HEK293 (cell line): ENCODE measurements around the gene ASF1B.
A peak's percentile ranks its signal among the peaks of the same experiment; 100 is the strongest.

Experiments used
- EGR2 ChIP-seq: fragments of 450-650 bp; formaldehyde crosslinking; IDR thresholded peaks from 2 replicates; pipeline ENCODE4 v1.5.1; 2016; ENCODE audit warnings: low read depth, missing biosample characterization, missing genetic modification characterization
- GLIS2 ChIP-seq: fragments of 450-650 bp; formaldehyde crosslinking; IDR thresholded peaks from 2 replicates; pipeline ENCODE4 v1.5.1; 2016; ENCODE audit warnings: missing biosample characterization, missing genetic modification characterization
- KLF8 ChIP-seq: fragments of 450-650 bp; formaldehyde crosslinking; IDR thresholded peaks from 2 replicates; pipeline ENCODE4 v1.5.1; 2016; ENCODE audit warnings: missing biosample characterization, missing genetic modification characterization
- SP2 ChIP-seq: fragments of 450-650 bp; formaldehyde crosslinking; IDR thresholded peaks from 2 replicates; pipeline ENCODE4 v1.5.1; 2016; ENCODE audit warnings: missing biosample characterization, missing genetic modification characterization
- ZBTB20 ChIP-seq: fragments of 450-650 bp; formaldehyde crosslinking; IDR thresholded peaks from 2 replicates; pipeline ENCODE4 v1.5.1; 2016; ENCODE audit warnings: missing biosample characterization, missing genetic modification characterization
- ZFHX2 ChIP-seq: fragments of 450-650 bp; formaldehyde crosslinking; conservative IDR thresholded peaks from 2 replicates; pipeline ENCODE4 v1.5.1; 2016; ENCODE audit warnings: missing biosample characterization, missing genetic modification characterization
- ZNF169 ChIP-seq: fragments of 450-650 bp; formaldehyde crosslinking; IDR thresholded peaks from 2 replicates; pipeline ENCODE4 v1.5.1; 2016; ENCODE audit warnings: missing biosample characterization, missing genetic modification characterization
- ZNF248 ChIP-seq: fragments of 450-650 bp; formaldehyde crosslinking; IDR thresholded peaks from 2 replicates; pipeline ENCODE4 v1.5.1; 2017; ENCODE audit warnings: missing biosample characterization, missing genetic modification characterization
- ZNF510 ChIP-seq: fragments of 450-650 bp; formaldehyde crosslinking; IDR thresholded peaks from 2 replicates; pipeline ENCODE4 v1.5.1; 2018; ENCODE audit warnings: mild to moderate bottlenecking, missing genetic modification characterization, missing biosample characterization; ENCODE audit not compliant: insufficient replicate concordance
- ZNF544 ChIP-seq: fragments of 450-650 bp; formaldehyde crosslinking; IDR thresholded peaks from 2 replicates; pipeline ENCODE4 v1.5.0; 2017; ENCODE audit warnings: missing biosample characterization, missing genetic modification characterization
- ZNF701 ChIP-seq: fragments of 450-650 bp; formaldehyde crosslinking; IDR thresholded peaks from 2 replicates; pipeline ENCODE4 v1.5.1; 2016; ENCODE audit warnings: missing biosample characterization, missing genetic modification characterization
- TF ChIP-seq, protein P1 (sequence below): fragments of 450-650 bp; formaldehyde crosslinking; IDR thresholded peaks from 2 replicates; pipeline ENCODE4 v1.5.1; 2016; ENCODE audit warnings: missing biosample characterization, missing genetic modification characterization
- TF ChIP-seq, protein P2 (sequence below): fragments of 450-650 bp; formaldehyde crosslinking; IDR thresholded peaks from 2 replicates; pipeline ENCODE4 v1.5.1; 2016; ENCODE audit warnings: missing biosample characterization, missing genetic modification characterization
- TF ChIP-seq, protein P3 (sequence below): fragments of 450-650 bp; formaldehyde crosslinking; IDR thresholded peaks from 2 replicates; pipeline ENCODE4 v1.5.1; 2016; ENCODE audit warnings: missing biosample characterization, missing genetic modification characterization
- TF ChIP-seq, protein P4 (sequence below): fragments of 450-650 bp; formaldehyde crosslinking; IDR thresholded peaks from 2 replicates; pipeline ENCODE4 v1.5.1; 2016; ENCODE audit warnings: missing biosample characterization, missing genetic modification characterization
- TF ChIP-seq, protein P5 (sequence below): fragments of 450-650 bp; formaldehyde crosslinking; IDR thresholded peaks from 2 replicates; pipeline ENCODE4 v1.5.1; 2016; ENCODE audit warnings: missing biosample characterization, missing genetic modification characterization
- TF ChIP-seq, protein P6 (sequence below): fragments of 450-650 bp; formaldehyde crosslinking; IDR thresholded peaks from 2 replicates; pipeline ENCODE4 v1.5.1; 2016; ENCODE audit warnings: missing biosample characterization, missing genetic modification characterization
- TF ChIP-seq, protein P7 (sequence below): fragments of 450-650 bp; formaldehyde crosslinking; IDR thresholded peaks from 2 replicates; pipeline ENCODE4 v1.5.1; 2016; ENCODE audit warnings: missing biosample characterization, missing genetic modification characterization
- TF ChIP-seq, protein P8 (sequence below): fragments of 450-650 bp; formaldehyde crosslinking; IDR thresholded peaks from 2 replicates; pipeline ENCODE4 v1.5.1; 2016; ENCODE audit warnings: missing biosample characterization, missing genetic modification characterization

ASF1B gene

DNA sequence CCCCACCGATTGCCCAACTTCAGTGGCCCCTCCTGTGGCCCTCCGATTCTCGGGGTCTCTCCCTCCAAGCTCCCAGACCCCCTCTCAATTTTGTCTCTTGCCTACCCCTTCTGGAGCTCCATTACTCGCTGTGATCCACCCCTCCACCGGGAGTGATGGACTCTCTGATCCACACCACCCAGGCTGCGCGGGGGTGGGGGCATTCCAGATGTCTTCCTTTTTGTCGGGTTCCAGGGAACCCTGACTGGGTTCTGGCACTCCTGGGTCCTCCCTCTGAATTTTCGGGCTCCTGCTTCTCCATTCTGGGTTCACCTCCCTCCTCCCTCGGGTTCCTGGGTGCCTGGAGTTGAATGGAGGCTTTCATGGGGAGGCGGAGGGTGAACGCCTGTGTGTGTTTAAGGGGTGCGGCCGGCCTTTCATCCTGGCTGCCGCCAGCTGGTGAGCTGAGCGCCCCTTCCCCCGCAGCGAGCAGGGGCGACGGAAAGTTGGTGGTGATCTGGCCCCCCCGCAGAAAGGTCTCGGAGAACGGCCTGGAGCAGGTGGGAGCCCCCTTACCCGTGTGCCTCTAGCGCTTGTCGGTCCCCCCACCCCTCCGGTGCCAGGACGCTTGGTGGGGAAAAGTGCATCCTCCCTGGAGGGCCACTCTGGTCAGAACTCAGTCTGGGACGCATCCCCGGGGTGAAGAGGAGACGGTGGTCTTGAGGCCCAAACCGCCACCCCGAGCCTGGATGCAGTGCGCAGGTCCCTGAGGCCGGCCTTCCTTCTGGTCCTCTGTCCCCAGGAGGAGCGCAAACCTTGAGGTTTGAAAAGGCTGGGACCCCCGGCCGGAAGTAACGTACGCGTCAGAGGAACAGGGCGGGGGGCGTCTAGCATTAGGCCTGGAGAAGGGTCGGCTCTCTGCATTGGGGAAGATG is 62.2 kb downstream of the ASF1B start (continued):
- TF ChIP-seq ZNF169 (tag by site-specific recombination) (no peak), ZNF248 (tag by site-specific recombination) (no peak), EGR2 (tag by site-specific recombination) (no peak), ZNF510 (no peak), ZNF701 (no peak), KLF8 (tag by site-specific recombination) (peak; percentile 16; the same call in 1 of the 2 replicates), ZNF544 (tag by site-specific recombination) (no peak), ZBTB20 (tag by site-specific recombination) (0 out of 2 replicates have a peak, but pooled peaks have one; percentile 12), ZFHX2 (tag by site-specific recombination) (peak; percentile 28; the same call in 1 of the 2 replicates), GLIS2 (tag by site-specific recombination) (peak; percentile 87), SP2 (tag by site-specific recombination) (no peak)
- TF ChIP-seq, protein P1, sequence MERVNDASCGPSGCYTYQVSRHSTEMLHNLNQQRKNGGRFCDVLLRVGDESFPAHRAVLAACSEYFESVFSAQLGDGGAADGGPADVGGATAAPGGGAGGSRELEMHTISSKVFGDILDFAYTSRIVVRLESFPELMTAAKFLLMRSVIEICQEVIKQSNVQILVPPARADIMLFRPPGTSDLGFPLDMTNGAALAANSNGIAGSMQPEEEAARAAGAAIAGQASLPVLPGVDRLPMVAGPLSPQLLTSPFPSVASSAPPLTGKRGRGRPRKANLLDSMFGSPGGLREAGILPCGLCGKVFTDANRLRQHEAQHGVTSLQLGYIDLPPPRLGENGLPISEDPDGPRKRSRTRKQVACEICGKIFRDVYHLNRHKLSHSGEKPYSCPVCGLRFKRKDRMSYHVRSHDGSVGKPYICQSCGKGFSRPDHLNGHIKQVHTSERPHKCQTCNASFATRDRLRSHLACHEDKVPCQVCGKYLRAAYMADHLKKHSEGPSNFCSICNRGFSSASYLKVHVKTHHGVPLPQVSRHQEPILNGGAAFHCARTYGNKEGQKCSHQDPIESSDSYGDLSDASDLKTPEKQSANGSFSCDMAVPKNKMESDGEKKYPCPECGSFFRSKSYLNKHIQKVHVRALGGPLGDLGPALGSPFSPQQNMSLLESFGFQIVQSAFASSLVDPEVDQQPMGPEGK (tag by site-specific recombination) = peak; percentile 69
- TF ChIP-seq, protein P2, sequence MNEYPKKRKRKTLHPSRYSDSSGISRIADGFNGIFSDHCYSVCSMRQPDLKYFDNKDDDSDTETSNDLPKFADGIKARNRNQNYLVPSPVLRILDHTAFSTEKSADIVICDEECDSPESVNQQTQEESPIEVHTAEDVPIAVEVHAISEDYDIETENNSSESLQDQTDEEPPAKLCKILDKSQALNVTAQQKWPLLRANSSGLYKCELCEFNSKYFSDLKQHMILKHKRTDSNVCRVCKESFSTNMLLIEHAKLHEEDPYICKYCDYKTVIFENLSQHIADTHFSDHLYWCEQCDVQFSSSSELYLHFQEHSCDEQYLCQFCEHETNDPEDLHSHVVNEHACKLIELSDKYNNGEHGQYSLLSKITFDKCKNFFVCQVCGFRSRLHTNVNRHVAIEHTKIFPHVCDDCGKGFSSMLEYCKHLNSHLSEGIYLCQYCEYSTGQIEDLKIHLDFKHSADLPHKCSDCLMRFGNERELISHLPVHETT (tag by site-specific recombination) = no peak
- TF ChIP-seq, protein P3, sequence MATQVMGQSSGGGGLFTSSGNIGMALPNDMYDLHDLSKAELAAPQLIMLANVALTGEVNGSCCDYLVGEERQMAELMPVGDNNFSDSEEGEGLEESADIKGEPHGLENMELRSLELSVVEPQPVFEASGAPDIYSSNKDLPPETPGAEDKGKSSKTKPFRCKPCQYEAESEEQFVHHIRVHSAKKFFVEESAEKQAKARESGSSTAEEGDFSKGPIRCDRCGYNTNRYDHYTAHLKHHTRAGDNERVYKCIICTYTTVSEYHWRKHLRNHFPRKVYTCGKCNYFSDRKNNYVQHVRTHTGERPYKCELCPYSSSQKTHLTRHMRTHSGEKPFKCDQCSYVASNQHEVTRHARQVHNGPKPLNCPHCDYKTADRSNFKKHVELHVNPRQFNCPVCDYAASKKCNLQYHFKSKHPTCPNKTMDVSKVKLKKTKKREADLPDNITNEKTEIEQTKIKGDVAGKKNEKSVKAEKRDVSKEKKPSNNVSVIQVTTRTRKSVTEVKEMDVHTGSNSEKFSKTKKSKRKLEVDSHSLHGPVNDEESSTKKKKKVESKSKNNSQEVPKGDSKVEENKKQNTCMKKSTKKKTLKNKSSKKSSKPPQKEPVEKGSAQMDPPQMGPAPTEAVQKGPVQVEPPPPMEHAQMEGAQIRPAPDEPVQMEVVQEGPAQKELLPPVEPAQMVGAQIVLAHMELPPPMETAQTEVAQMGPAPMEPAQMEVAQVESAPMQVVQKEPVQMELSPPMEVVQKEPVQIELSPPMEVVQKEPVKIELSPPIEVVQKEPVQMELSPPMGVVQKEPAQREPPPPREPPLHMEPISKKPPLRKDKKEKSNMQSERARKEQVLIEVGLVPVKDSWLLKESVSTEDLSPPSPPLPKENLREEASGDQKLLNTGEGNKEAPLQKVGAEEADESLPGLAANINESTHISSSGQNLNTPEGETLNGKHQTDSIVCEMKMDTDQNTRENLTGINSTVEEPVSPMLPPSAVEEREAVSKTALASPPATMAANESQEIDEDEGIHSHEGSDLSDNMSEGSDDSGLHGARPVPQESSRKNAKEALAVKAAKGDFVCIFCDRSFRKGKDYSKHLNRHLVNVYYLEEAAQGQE (tag by site-specific recombination) = no peak
- TF ChIP-seq, protein P4, sequence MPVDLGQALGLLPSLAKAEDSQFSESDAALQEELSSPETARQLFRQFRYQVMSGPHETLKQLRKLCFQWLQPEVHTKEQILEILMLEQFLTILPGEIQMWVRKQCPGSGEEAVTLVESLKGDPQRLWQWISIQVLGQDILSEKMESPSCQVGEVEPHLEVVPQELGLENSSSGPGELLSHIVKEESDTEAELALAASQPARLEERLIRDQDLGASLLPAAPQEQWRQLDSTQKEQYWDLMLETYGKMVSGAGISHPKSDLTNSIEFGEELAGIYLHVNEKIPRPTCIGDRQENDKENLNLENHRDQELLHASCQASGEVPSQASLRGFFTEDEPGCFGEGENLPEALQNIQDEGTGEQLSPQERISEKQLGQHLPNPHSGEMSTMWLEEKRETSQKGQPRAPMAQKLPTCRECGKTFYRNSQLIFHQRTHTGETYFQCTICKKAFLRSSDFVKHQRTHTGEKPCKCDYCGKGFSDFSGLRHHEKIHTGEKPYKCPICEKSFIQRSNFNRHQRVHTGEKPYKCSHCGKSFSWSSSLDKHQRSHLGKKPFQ (tag by site-specific recombination) = no peak
- TF ChIP-seq, protein P5, sequence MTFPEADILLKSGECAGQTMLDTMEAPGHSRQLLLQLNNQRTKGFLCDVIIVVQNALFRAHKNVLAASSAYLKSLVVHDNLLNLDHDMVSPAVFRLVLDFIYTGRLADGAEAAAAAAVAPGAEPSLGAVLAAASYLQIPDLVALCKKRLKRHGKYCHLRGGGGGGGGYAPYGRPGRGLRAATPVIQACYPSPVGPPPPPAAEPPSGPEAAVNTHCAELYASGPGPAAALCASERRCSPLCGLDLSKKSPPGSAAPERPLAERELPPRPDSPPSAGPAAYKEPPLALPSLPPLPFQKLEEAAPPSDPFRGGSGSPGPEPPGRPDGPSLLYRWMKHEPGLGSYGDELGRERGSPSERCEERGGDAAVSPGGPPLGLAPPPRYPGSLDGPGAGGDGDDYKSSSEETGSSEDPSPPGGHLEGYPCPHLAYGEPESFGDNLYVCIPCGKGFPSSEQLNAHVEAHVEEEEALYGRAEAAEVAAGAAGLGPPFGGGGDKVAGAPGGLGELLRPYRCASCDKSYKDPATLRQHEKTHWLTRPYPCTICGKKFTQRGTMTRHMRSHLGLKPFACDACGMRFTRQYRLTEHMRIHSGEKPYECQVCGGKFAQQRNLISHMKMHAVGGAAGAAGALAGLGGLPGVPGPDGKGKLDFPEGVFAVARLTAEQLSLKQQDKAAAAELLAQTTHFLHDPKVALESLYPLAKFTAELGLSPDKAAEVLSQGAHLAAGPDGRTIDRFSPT (tag by site-specific recombination) = no peak
- TF ChIP-seq, protein P6, sequence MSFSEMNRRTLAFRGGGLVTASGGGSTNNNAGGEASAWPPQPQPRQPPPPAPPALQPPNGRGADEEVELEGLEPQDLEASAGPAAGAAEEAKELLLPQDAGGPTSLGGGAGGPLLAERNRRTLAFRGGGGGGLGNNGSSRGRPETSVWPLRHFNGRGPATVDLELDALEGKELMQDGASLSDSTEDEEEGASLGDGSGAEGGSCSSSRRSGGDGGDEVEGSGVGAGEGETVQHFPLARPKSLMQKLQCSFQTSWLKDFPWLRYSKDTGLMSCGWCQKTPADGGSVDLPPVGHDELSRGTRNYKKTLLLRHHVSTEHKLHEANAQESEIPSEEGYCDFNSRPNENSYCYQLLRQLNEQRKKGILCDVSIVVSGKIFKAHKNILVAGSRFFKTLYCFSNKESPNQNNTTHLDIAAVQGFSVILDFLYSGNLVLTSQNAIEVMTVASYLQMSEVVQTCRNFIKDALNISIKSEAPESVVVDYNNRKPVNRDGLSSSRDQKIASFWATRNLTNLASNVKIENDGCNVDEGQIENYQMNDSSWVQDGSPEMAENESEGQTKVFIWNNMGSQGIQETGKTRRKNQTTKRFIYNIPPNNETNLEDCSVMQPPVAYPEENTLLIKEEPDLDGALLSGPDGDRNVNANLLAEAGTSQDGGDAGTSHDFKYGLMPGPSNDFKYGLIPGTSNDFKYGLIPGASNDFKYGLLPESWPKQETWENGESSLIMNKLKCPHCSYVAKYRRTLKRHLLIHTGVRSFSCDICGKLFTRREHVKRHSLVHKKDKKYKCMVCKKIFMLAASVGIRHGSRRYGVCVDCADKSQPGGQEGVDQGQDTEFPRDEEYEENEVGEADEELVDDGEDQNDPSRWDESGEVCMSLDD (tag by site-specific recombination) = peak; percentile 71
- TF ChIP-seq, protein P7, sequence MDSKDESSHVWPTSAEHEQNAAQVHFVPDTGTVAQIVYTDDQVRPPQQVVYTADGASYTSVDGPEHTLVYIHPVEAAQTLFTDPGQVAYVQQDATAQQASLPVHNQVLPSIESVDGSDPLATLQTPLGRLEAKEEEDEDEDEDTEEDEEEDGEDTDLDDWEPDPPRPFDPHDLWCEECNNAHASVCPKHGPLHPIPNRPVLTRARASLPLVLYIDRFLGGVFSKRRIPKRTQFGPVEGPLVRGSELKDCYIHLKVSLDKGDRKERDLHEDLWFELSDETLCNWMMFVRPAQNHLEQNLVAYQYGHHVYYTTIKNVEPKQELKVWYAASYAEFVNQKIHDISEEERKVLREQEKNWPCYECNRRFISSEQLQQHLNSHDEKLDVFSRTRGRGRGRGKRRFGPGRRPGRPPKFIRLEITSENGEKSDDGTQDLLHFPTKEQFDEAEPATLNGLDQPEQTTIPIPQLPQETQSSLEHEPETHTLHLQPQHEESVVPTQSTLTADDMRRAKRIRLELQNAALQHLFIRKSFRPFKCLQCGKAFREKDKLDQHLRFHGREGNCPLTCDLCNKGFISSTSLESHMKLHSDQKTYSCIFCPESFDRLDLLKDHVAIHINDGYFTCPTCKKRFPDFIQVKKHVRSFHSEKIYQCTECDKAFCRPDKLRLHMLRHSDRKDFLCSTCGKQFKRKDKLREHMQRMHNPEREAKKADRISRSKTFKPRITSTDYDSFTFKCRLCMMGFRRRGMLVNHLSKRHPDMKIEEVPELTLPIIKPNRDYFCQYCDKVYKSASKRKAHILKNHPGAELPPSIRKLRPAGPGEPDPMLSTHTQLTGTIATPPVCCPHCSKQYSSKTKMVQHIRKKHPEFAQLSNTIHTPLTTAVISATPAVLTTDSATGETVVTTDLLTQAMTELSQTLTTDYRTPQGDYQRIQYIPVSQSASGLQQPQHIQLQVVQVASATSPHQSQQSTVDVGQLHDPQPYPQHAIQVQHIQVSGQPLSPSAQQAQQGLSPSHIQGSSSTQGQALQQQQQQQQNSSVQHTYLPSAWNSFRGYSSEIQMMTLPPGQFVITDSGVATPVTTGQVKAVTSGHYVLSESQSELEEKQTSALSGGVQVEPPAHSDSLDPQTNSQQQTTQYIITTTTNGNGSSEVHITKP (tag by site-specific recombination) = peak; percentile 94
- TF ChIP-seq, protein P8, sequence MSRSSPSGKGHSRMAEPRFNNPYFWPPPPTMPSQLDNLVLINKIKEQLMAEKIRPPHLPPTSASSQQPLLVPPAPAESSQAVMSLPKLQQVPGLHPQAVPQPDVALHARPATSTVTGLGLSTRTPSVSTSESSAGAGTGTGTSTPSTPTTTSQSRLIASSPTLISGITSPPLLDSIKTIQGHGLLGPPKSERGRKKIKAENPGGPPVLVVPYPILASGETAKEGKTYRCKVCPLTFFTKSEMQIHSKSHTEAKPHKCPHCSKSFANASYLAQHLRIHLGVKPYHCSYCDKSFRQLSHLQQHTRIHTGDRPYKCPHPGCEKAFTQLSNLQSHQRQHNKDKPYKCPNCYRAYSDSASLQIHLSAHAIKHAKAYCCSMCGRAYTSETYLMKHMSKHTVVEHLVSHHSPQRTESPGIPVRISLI (tag by site-specific recombination) = no peak
